Ureter (tissue), 1 donor: Measurements from ENCODE around the gene CTIF. TPM values are rescaled to one million over a fixed set of nuclear protein-coding genes. Genes with fewer than 3 reads are reported as not detected.
A peak's percentile ranks its signal among the peaks of the same experiment; 100 is the strongest.

Experiments used
- DNase-seq: peaks from one replicate; pipeline ENCODE4 v3.0.0-alpha.2; 2020; ENCODE audit warnings: low spot score
- total RNA-seq: library from RNA; stranded (reverse); gene quantifications from one replicate; pipeline ENCODE4 v1.2.4, GENCODE V29; 2023
- donor health status: DM: yes; HTN: yes; CAD: no.

Gene CTIF
- total RNA-seq, 1 donor from 2014 or later, result 62.3 TPM

DNA sequence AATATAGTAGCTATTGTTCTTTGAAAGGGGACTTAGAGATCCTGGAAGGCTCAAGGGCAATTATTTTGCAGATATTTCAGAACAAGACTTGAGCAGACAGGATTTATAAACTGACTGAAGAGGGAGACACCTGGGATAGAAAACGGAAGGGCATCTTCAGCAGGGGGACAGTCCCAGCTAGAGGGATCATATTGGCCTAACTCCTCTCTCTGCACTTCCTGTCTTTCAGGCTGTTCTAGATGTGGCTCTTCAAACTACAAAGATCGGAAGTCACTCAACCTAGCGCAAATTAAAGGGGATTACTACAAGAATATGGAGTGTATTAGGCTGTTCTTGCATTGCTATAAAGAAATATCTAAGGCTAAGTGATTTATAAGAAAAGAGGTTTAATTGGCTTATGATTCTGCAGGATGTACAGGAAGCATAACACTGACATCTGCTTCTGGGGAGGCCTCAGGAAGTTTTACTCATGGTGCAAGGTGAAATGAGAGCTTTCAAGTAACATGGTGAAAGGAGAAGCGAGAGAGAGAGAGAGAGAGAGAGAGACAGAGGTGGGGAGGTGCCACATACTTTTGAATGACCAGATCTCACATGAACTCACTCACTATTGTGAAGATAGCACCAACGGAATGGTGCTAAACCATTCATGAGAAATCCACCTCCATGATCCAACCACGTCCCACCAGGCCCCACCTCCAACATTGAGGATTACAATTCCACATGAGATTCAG is 5.3 kb upstream of the CTIF start:
- no peak for DNase-seq

DNA sequence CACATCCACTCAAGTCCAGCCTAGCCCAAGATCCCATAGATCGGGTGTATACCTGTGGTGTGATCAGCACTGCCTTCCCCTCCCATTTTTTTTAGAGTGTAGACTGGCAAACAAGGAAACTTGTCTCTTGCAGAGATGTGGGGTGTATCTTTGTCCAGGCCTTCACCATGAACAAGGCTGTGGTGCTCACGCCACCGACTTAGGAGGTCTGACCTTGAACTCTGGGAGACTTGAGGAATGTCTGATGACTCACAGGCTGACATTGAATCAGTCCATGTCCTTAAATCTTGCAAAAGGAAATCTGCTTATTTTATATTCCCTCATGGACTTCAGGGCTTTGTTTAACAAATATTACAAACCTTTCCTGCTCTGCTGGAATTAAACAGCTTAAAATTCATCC is 4.5 kb upstream of the CTIF start:
- DNase-seq, result no peak

GRCh38 chr18:48535956-48536355 is 2.9 kb upstream of the CTIF start:
- no peak for DNase-seq

DNA sequence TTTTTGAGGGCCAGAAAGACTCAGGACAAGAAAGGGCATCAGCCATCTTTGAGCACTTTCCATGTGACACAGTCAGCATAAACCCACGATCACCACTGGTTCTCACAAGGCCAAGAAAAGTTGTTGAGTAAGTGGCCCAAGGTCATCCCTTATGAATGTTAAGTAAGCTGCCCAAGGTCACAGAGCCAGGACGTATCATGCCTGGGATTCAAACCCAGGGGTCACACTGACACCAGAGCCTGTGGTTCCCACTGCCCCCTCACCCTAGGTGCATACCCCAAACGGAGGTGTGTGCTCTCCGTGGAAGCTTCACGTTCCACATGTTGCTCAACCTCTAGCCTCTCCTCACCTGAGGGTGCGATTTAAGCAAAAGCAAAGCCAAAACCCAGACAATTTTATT is 2.3 kb upstream of the CTIF start:
- no peak for DNase-seq

- DNase-seq, result peak; percentile 48
Observed at GRCh38 chr18:48539406-48540250, 797 bp downstream of the CTIF start.

DNA sequence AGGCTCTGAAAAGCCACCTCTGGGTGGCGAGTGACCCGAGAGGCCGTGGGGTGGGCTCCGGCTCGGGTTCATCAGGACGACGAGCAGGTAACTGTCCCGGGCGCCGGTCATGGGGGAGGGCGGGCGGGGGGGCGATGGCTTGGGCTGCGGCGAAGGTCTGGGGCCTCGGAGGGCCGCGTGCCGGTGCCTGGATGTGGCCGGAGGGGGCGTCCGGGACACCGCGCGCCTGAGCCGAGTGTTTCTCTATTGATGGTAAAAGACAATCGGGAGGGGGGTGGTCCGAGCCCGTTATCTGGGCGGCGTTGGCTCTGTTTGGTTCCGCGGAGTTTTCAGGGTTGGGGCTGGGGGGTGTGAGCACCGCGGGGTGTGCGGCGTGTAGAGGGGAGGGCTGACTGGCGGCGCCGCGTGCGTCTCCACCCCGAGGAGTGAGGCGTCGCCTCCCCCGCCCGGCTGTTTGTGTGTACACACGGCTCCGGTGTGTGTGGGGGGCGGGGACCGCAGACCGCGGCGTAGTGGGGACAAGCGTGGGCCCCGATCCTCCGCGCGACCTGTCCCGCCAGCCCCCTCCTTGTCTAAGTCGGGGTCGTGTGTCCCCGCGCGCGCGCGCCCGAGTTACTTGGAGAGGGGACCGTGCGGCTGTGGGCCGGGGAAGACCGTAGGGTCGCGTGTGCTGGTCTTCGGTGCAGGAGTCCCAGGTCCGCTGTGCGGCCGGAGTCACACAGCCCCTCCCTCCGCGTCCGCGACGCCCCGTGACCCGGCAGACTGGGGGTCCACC is 1.6 kb downstream of the CTIF start:
- peak; percentile 67 for DNase-seq

DNA sequence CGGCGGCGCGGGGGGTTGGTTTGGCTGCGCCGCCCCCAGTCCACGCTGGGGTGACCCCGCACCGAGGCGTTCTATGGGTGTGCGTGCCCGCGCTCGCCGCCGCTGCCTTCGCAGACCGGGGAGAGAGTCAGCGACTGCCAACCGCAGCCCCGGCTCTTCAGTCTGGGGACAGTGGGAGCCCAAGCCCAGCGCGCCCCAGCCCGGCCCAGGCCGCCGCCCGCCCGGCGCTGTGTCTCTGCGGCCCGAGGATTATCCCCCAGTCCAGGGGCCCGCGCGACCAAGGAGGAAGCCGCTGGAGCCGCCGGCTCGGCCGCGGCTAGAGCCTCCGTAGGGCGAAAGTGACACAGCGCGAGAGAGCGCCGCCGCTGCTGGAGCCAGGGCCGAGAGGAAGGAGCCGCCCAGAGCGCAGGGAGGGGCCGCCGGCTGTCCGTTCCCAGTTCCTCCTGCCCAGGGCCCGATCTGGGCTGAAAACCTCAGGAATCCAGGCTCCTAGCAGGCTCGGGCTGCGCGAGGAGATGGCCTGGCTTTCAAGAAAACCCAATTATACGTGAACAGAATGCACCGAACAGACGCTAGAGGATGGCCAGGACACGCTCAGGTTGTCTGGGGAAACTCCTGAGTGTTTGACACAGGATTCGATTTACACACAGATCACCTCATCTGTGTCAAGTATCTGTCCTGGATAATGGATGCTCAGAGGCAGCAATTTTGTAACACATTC is 2.4 kb downstream of the CTIF start:
- peak; percentile 78 for DNase-seq

DNA sequence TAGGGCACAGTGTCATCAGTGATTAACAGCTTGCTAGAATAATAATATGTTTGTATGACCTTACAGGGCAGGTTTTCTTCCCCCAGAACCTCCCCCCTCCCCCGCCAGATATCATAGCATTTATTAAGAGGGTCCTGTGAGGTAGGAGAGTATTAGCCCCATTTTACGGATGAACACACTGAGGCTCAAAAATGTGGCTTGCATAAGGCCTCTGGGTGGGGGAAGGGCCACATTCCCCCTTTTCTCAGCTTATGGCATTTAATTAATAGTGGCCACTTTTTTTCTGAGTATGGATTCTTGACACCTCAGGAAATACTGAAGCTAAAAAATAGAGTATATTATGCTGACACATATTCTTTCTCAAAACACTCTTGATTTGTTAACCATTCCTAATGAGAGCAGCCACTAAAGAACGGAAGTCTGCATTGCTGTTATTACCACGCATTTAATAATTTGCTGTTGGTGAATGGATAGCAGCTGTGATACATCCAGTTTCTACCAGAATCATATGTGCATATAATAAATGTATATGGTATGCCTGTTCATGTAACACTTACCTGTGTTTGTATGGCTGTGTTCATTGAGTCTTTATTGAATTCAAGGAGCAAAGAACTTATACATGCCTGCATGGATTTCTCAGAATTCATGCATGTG is 3.0 kb downstream of the CTIF start:
- no peak for DNase-seq

GRCh38 chr18:48542513-48543181 is 3.8 kb downstream of the CTIF start:
- DNase-seq, result no peak

DNA sequence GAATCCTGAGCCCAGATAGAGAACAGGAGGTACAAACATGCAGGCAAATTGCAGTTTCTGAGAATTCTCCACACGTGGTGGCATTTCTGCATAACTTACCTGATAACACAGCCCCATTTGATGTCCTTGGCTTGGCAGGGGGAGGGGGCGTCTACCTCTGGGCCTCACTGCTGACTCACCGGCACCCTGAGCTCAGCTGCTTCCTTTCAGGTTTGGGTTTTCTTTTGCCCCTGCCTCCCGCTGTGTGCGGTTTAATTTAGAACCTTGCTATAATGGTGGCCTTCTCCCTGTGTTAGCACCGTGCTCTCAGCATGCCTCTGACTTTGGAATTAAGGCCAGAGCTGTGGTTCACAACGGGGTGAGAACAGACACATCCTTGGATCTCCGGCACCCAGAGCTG is 4.4 kb downstream of the CTIF start:
- no peak for DNase-seq

DNA sequence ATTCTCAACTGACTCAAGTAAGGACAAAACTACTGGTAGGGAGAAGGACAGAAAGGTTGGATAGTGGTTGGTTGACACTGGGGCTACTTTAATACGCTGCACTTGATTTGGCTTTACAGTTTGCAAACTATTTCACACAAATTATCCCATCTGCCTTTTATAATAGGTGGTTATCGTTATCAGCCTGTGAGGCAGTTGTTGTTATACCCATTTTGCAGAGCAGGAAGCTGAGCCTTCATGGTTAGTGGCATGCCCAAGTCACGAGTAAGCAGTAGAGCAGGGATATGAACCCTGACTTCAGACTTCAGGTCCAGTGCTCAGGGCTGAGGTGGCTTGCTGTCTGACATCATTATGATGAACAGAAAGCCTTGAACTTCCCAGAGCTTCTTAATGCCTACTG is 5.3 kb downstream of the CTIF start:
- no peak for DNase-seq

DNA sequence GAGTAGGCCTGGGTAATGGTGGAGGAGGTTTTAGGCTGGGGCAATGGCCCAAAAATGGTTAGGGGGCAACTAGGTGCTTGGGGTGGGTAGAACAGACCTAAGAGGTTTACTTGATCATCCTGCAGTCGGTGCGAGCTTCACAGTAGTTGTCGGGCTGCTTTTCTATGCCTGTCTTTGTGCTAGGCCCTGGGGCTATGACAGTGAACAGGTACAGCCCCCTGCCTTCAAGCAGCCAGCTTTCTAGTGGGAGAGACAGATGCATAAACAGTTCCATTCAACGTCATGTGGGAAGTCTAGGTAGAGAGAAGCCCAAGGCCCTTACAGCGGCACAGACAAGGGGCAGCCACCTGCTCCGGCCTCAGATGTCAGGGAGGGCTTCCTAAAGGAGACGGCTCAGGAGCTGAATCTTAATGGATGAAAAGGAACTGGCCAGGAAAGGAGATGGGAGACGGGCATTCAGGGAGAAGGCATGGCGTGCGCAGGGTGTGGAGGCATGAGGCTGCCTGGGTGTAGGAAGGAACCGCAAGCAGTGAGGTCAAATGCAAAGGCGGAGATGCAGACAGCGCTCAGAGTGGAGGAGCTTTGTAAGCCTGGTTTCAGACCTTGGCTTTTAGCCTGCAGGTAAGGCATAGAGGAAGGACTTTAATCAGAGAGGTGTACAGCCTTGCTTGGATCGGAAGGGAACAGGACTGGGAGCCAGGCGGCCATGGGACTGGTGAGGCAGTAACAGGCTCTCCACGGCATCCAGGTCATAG is 6.0 kb downstream of the CTIF start:
- no peak for DNase-seq

GRCh38 chr18:48545757-48546321 is 7.0 kb downstream of the CTIF start:
- DNase-seq, result peak; percentile 54

DNA sequence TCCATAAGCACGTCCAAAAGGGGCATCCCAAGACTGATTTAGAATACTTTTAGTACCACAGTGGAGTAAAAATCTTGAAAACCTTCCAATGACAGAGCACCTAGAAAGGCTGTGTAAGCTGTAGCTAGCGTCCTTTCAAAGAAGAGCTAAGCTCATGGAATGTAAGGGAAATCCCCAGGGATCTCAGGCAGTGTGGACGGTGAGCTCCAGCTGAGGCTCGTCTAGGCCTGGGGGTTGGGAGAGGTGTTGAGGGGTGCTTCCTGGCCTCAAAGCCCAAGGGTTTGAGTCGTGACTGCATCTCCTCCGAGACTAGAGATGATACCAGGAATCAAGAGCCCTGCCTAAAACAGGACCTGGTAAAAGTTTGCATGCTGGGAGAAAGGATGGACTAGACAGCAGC is 7.6 kb downstream of the CTIF start:
- no peak for DNase-seq

- DNase-seq, result no peak
Observed at GRCh38 chr18:48547531-48547981, 8.7 kb downstream of the CTIF start.

DNA sequence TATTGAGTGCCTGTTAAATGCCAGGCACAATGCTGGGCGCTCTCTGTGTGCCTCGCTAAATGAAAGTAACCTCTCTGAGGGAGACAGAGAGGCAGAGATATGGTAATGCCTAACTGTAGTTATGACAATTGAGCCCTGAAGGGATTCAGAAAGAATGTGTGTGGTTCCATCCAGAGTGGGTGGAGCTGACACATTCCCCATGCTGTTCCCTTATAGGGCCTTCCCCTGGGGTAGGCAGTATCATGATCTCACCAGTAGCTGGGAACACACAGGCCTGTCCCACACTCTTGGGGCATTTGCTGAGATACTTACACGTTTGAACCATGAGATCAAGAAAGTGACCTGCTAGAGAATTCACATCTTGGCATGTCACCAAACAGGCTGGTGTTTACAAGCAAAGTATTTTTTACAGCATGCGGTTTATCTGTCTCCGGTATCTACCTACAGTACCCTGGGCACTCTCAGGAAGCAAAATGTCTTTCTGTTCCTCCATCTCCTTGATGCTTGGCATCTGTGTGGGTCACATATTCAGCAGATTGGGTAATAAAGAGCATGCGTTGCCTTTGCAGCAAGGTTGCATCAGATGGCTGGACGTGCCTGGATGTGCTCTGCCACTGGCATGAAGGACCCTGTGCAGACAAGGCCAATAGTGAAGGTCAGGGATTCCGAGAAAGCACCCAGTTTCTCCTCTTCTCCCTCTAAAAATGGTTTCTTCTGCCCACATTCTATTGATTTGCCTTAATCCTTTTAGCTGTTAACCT is 9.4 kb downstream of the CTIF start:
- peak; percentile 60 for DNase-seq

- DNase-seq, result no peak
Observed at GRCh38 chr18:48548921-48549320, 10.1 kb downstream of the CTIF start.

DNA sequence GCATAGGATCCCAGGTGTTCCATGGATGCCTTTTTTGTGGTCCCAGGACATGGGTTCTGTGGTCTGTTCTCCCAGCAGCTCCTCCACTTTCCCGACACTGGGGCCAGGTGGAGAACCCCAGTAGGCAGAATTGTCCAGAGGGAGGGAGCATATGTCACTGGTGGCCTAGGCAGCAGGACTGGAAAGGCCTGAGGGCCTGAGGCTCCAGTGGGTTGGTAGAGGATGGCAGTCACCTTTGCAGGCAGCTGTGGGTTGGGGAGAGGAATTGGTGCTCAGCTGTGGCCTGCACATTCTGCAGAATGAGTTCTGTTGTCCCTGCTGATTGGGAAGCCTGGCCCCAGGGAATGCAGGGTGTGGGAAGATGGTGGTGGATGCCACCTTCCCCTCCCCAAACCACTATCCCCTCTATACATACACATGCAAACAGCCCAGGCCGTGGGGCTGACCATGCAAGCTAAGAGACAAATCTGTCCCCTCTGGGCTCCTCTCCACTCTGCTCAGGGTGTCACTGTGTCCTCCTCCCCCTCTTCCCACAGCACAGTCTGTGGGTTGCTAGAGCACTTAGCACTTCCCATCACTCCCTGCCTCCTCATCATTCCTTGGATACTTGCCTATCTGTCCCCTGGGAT is 11.4 kb downstream of the CTIF start:
- DNase-seq, result no peak
